Colonic mucosa (tissue), 4 donors: ENCODE results near the gene TOR1A. TPM values are rescaled to one million over a fixed set of nuclear protein-coding genes. Genes with fewer than 3 reads are reported as not detected.
A peak's percentile ranks its signal among the peaks of the same experiment; 100 is the strongest.
"Not testable (repeated sequence)": the region's sequence is repeated elsewhere in the genome, so short reads cannot be mapped to it uniquely, and the experiment has no call there.

Experiments used
- DNase-seq: peaks from one replicate; pipeline ENCODE4 v3.0.0-alpha.2; 2020
- H3K27ac ChIP-seq: fragments of 200-600 bp; one replicate; pipeline ENCODE4 v1.8.0; 2021
- H3K27me3 ChIP-seq: fragments of 200-600 bp; one replicate; pipeline ENCODE4 v1.8.0; 2021
- H3K36me3 ChIP-seq: fragments of 200-600 bp; one replicate; pipeline ENCODE4 v1.8.0; 2021
- H3K4me1 ChIP-seq: fragments of 200-600 bp; one replicate; pipeline ENCODE4 v1.8.0; 2021; ENCODE audit warnings: mild to moderate bottlenecking
- H3K4me3 ChIP-seq: fragments of 200-600 bp; one replicate; pipeline ENCODE4 v1.8.0; 2021
- H3K9ac ChIP-seq, 2 donors: one replicate each; pipeline ENCODE4 v1.7.0; 2013; ENCODE audit warnings: control low read depth in 2 of 2, low read depth in 2 of 2, low read length in 2 of 2
- H3K9me3 ChIP-seq: fragments of 200-600 bp; one replicate; pipeline ENCODE4 v1.8.0; 2021
- CTCF ChIP-seq: fragments of 200-600 bp; IDR thresholded peaks from one replicate; pipeline ENCODE4 v1.8.0; 2022; ENCODE audit warnings: antibody characterized with exemption, mild to moderate bottlenecking
- intact Hi-C: fragments of 100-400 bp; cut with DNase I; formaldehyde crosslinking; loops from one replicate; pipeline ENCODE4 v1.14.1; 2022
- total RNA-seq, 2 donors: library from RNA; stranded (reverse); fragmentation: NEBNext Ultra II Directional in 1 of 2; extraction: Animal tissue kit (Norgen Biotek cat#: 25700) in 1 of 2; gene quantifications; one replicate each; pipeline ENCODE4 v1.2.1, GENCODE V29; 2021
- donor health status: healthy.
- donor health status: DM: no; HTN: no; CAD: no.
- donor health status: DM: no; HTN: no; CAD: no.

TOR1A gene
- total RNA-seq, 2 donors from 2014 or later, result 31.0 to 31.1 TPM

- Histone ChIP-seq H3K36me3 (no peaks in the 10 kb centered on the region), H3K4me1 (no peaks in the 10 kb centered on the region), H3K27ac (no peak overlapping the region), H3K9ac (no peak overlapping the region), H3K9me3 (no peaks in the 10 kb centered on the region), H3K4me3 (no peak overlapping the region), H3K27me3 (no peaks in the 10 kb centered on the region)
- TF ChIP-seq CTCF, result no peak
- intact Hi-C loops, result no loop called here
- no peak for DNase-seq
Measured at GRCh38 chr9:129779560-129780190, 44.3 kb downstream of the TOR1A start.

- DNase-seq, result no peak
- H3K36me3 ChIP-seq, result no peaks in the 10 kb centered on the region
- no peaks in the 10 kb centered on the region for H3K9me3 ChIP-seq
- H3K27ac ChIP-seq, result no peak overlapping the region
- H3K9ac ChIP-seq, result no peak overlapping the region
- H3K27me3 ChIP-seq, result no peaks in the 10 kb centered on the region
- no peak overlapping the region for H3K4me3 ChIP-seq
- no peak for TF ChIP-seq CTCF
- no peaks in the 10 kb centered on the region for H3K4me1 ChIP-seq
- intact Hi-C loops, result no loop called here
Measured at GRCh38 chr9:129778469-129778868, 45.5 kb downstream of the TOR1A start.

GRCh38 chr9:129777769-129778130, 46.2 kb downstream of the TOR1A start:
- TF ChIP-seq CTCF, result no peak
- intact Hi-C loops, result no loop called here
- DNase-seq, result no peak
- Histone ChIP-seq H3K9me3 (no peaks in the 10 kb centered on the region), H3K36me3 (no peaks in the 10 kb centered on the region), H3K27me3 (no peaks in the 10 kb centered on the region), H3K27ac (no peak overlapping the region), H3K4me1 (no peaks in the 10 kb centered on the region), H3K9ac (peak overlapping the region in 1 of 2 donors; percentile 35), H3K4me3 (no peak overlapping the region)

- no peak for TF ChIP-seq CTCF
- intact Hi-C loops, result no loop called here
- H3K9ac ChIP-seq, result peak overlapping the region; percentile 61 to 69
- peak overlapping the region; percentile 48 for H3K27ac ChIP-seq
- no peaks in the 10 kb centered on the region for H3K36me3 ChIP-seq
- H3K9me3 ChIP-seq, result no peaks in the 10 kb centered on the region
- H3K4me1 ChIP-seq, result no peaks in the 10 kb centered on the region
- no peaks in the 10 kb centered on the region for H3K27me3 ChIP-seq
- DNase-seq, result peak; percentile 83
- H3K4me3 ChIP-seq, result no peak overlapping the region
Measured at GRCh38 chr9:129776938-129777768, 46.8 kb downstream of the TOR1A start.

- no peak for TF ChIP-seq CTCF
- H3K9me3 ChIP-seq, result no peaks in the 10 kb centered on the region
- H3K36me3 ChIP-seq, result no peaks in the 10 kb centered on the region
- DNase-seq, result no peak
- peak overlapping the region; percentile 61 to 69 for H3K9ac ChIP-seq
- no peaks in the 10 kb centered on the region for H3K4me1 ChIP-seq
- intact Hi-C loops, result no loop called here
- no peaks in the 10 kb centered on the region for H3K27me3 ChIP-seq
- peak overlapping the region; percentile 48 for H3K27ac ChIP-seq
- no peak overlapping the region for H3K4me3 ChIP-seq
Measured at GRCh38 chr9:129776566-129776937, 47.4 kb downstream of the TOR1A start.

GRCh38 chr9:129776096-129776495, 47.8 kb downstream of the TOR1A start:
- H3K9me3 ChIP-seq, H3K36me3 ChIP-seq, H3K27me3 ChIP-seq, DNase-seq, H3K4me1 ChIP-seq, intact Hi-C loops, H3K9ac ChIP-seq, H3K4me3 ChIP-seq: not testable (repeated sequence)
- peak overlapping the region; percentile 48 for H3K27ac ChIP-seq
